ENCODE data around the gene ARMS2.

Gene ARMS2

GRCh38 chr10:122464250-122464510 lies 9.7 kb downstream of the ARMS2 start:
- Histone ChIP-seq H3K4me2 (ENCODE audit: low read depth, low read length, poor library complexity, severe bottlenecking) (no peak overlapping the region), H3F3A (ENCODE audit: low read depth) (no peaks in the 10 kb centered on the region), H3K9me2 (replicated peaks; ENCODE audit: low read depth, low read length) (no peaks in the 10 kb centered on the region), H3K9me3 (ENCODE audit: insufficient read depth, low read depth, low read length) (no peaks in the 10 kb centered on the region; the same call in 1 of the 2 replicates), H3K36me3 (ENCODE audit: insufficient read depth, low read length) (no peaks in the 10 kb centered on the region), H3K79me2 (ENCODE audit: insufficient read depth, low read length) (no peaks in the 10 kb centered on the region), H2AFZ (ENCODE audit: low read length) (no peak overlapping the region), H3K4me3 (ENCODE audit: low read length, poor library complexity, severe bottlenecking) (no peak overlapping the region), H3K9ac (ENCODE audit: low read depth, low read length, poor library complexity, severe bottlenecking) (no peak overlapping the region), H4K20me1 (ENCODE audit: insufficient read depth, low read length, poor library complexity, severe bottlenecking) (no peaks in the 10 kb centered on the region), H3K27me3 (ENCODE audit: insufficient read depth, low read length, poor library complexity, severe bottlenecking) (no peaks in the 10 kb centered on the region), H3K4me1 (ENCODE audit: insufficient read depth, low read length, poor library complexity, severe bottlenecking) (no peaks in the 10 kb centered on the region)
- TF ChIP-seq CTCF (conservative IDR thresholded peaks at IDR 0.05; ENCODE audit: low read length) (no peak), EZH2phosphoT487 (IDR thresholded peaks at IDR 0.05; ENCODE audit: borderline replicate concordance) (no peak)

GRCh38 chr10:122464586-122464985 lies 10.1 kb downstream of the ARMS2 start:
- Histone ChIP-seq H3K36me3 (ENCODE audit: insufficient read depth, low read length) (no peaks in the 10 kb centered on the region), H3K4me1 (ENCODE audit: insufficient read depth, low read length, poor library complexity, severe bottlenecking) (no peaks in the 10 kb centered on the region), H3K27me3 (ENCODE audit: insufficient read depth, low read length, poor library complexity, severe bottlenecking) (no peaks in the 10 kb centered on the region), H3K9me2 (replicated peaks; ENCODE audit: low read depth, low read length) (no peaks in the 10 kb centered on the region), H2AFZ (ENCODE audit: low read length) (no peak overlapping the region), H3K79me2 (ENCODE audit: insufficient read depth, low read length) (no peaks in the 10 kb centered on the region), H3K9ac (ENCODE audit: low read depth, low read length, poor library complexity, severe bottlenecking) (no peak overlapping the region), H3K4me3 (ENCODE audit: low read length, poor library complexity, severe bottlenecking) (no peak overlapping the region), H4K20me1 (ENCODE audit: insufficient read depth, low read length, poor library complexity, severe bottlenecking) (no peaks in the 10 kb centered on the region), H3K4me2 (ENCODE audit: low read depth, low read length, poor library complexity, severe bottlenecking) (no peak overlapping the region), H3F3A (ENCODE audit: low read depth) (no peaks in the 10 kb centered on the region), H3K9me3 (ENCODE audit: insufficient read depth, low read depth, low read length) (no peaks in the 10 kb centered on the region; the same call in 1 of the 2 replicates)
- no peak for TF ChIP-seq EZH2phosphoT487 (IDR thresholded peaks at IDR 0.05; ENCODE audit: borderline replicate concordance)
- TF ChIP-seq CTCF (conservative IDR thresholded peaks at IDR 0.05; ENCODE audit: low read length): no peak

- TF ChIP-seq EZH2phosphoT487 (IDR thresholded peaks at IDR 0.05; ENCODE audit: borderline replicate concordance) (no peak), CTCF (conservative IDR thresholded peaks at IDR 0.05; ENCODE audit: low read length) (no peak)
- H4K20me1 ChIP-seq (ENCODE audit: insufficient read depth, low read length, poor library complexity, severe bottlenecking): no peaks in the 10 kb centered on the region
- H3K4me3 ChIP-seq (ENCODE audit: low read length, poor library complexity, severe bottlenecking): no peak overlapping the region
- H3K9ac ChIP-seq (ENCODE audit: low read depth, low read length, poor library complexity, severe bottlenecking): no peak overlapping the region
- H3K9me3 ChIP-seq (ENCODE audit: insufficient read depth, low read depth, low read length): no peaks in the 10 kb centered on the region; the same call in 1 of the 2 replicates
- H2AFZ ChIP-seq (ENCODE audit: low read length): no peak overlapping the region
- no peaks in the 10 kb centered on the region for H3K4me1 ChIP-seq (ENCODE audit: insufficient read depth, low read length, poor library complexity, severe bottlenecking)
- no peaks in the 10 kb centered on the region for H3F3A ChIP-seq (ENCODE audit: low read depth)
- no peaks in the 10 kb centered on the region for H3K79me2 ChIP-seq (ENCODE audit: insufficient read depth, low read length)
- H3K36me3 ChIP-seq (ENCODE audit: insufficient read depth, low read length): no peaks in the 10 kb centered on the region
- no peaks in the 10 kb centered on the region for H3K27me3 ChIP-seq (ENCODE audit: insufficient read depth, low read length, poor library complexity, severe bottlenecking)
- H3K9me2 ChIP-seq (replicated peaks; ENCODE audit: low read depth, low read length): no peaks in the 10 kb centered on the region
- H3K4me2 ChIP-seq (ENCODE audit: low read depth, low read length, poor library complexity, severe bottlenecking): no peak overlapping the region
Measured at GRCh38 chr10:122465401-122466040, 11.1 kb downstream of the ARMS2 start.
